HL-60/S4 treated with phorbol 12-myristate 13-acetate at 8.2 ng/mL for 4 days and 3 days (cell line): ENCODE measurements around the gene BRINP2.

ENCODE experiments used
- in situ Hi-C: fragments of 300-500 bp; cut with MboI; formaldehyde crosslinking; loops from 2 replicates; pipeline ENCODE4 v1.15.0; 2022; ENCODE audit warnings: low sequenced_read_pairs

Gene BRINP2

GRCh38 chr1:177170756-177171535 lies at the start of gene BRINP2:
Gene BRINP2 (plus strand): TSS chr1:177170958. CDS start chr1:177229877, 58,919 bp downstream.
- in situ Hi-C loops = no loop called here

GRCh38 chr1:177122461-177123251 lies 48.1 kb upstream of the BRINP2 start:
- in situ Hi-C loops = no loop called here

- in situ Hi-C loops = no loop called here
Measured at GRCh38 chr1:177124577-177125278, 46.0 kb upstream of the BRINP2 start.

GRCh38 chr1:177126267-177126666 lies 44.5 kb upstream of the BRINP2 start:
- in situ Hi-C loops = no loop called here

- in situ Hi-C loops = no loop called here
Measured at GRCh38 chr1:177128665-177129281, 42.0 kb upstream of the BRINP2 start.

- in situ Hi-C loops = no loop called here
Measured at GRCh38 chr1:177130451-177130945, 40.3 kb upstream of the BRINP2 start.

GRCh38 chr1:177131723-177132122 lies 39.0 kb upstream of the BRINP2 start:
- in situ Hi-C loops = no loop called here

GRCh38 chr1:177132141-177132540 lies 38.6 kb upstream of the BRINP2 start:
- in situ Hi-C loops = no loop called here

- in situ Hi-C loops = no loop called here
Measured at GRCh38 chr1:177133977-177134538, 36.7 kb upstream of the BRINP2 start.

GRCh38 chr1:177135250-177135649 lies 35.5 kb upstream of the BRINP2 start:
- in situ Hi-C loops = no loop called here

GRCh38 chr1:177137814-177138213 lies 32.9 kb upstream of the BRINP2 start:
- in situ Hi-C loops = no loop called here

- in situ Hi-C loops = no loop called here
Measured at GRCh38 chr1:177138347-177138746, 32.4 kb upstream of the BRINP2 start.

GRCh38 chr1:177142010-177142409 lies 28.7 kb upstream of the BRINP2 start:
- in situ Hi-C loops = no loop called here

- in situ Hi-C loops = no loop called here
Measured at GRCh38 chr1:177142791-177143271, 27.9 kb upstream of the BRINP2 start.

- in situ Hi-C loops = no loop called here
Measured at GRCh38 chr1:177145106-177146070, 25.4 kb upstream of the BRINP2 start.

GRCh38 chr1:177146499-177146898 lies 24.3 kb upstream of the BRINP2 start:
- in situ Hi-C loops = no loop called here

GRCh38 chr1:177162243-177162642 lies 8.5 kb upstream of the BRINP2 start:
- in situ Hi-C loops = no loop called here

GRCh38 chr1:177163844-177164379 lies 6.8 kb upstream of the BRINP2 start:
- in situ Hi-C loops = no loop called here
